Effector memory CD8-positive, alpha-beta T cell (primary cell): Measurements from ENCODE around the gene GGT6.

Source experiments
- ATAC-seq: fragments of 150-1000 bp; cut with Tn5 transposase; replicated peaks from 2 replicates; pipeline ENCODE4 v1.10.0; 2021; ENCODE audit warnings: mild to moderate bottlenecking, moderate library complexity
- DNase-seq, 3 experiments: peaks; one replicate each; pipeline ENCODE4 v3.0.0; 2021
- H3K27ac Mint-ChIP-seq, 2 donors: one replicate each; pipeline ENCODE4 v1.8.0; 2022; ENCODE audit warnings: mild to moderate bottlenecking in 2 of 2, mixed read lengths in 2 of 2, moderate library complexity in 2 of 2
- H3K27me3 Mint-ChIP-seq, 2 donors: one replicate each; pipeline ENCODE4 v1.8.0; 2022; ENCODE audit warnings: mixed read lengths in 2 of 2
- H3K36me3 Mint-ChIP-seq: one replicate; pipeline ENCODE4 v1.8.0; 2022; ENCODE audit warnings: mild to moderate bottlenecking, moderate library complexity, mixed read lengths; ENCODE audit not compliant: insufficient read depth
- H3K4me1 Mint-ChIP-seq, 2 donors: one replicate each; pipeline ENCODE4 v1.8.0; 2022; ENCODE audit warnings: low read depth in 2 of 2, mixed read lengths in 2 of 2
- H3K4me3 Mint-ChIP-seq, 2 donors: one replicate each; pipeline ENCODE4 v1.8.0; 2022; ENCODE audit warnings: mild to moderate bottlenecking in 2 of 2, mixed read lengths in 2 of 2, moderate library complexity in 2 of 2
- H3K9me3 Mint-ChIP-seq, 2 donors: one replicate each; pipeline ENCODE4 v1.8.0; 2022; ENCODE audit warnings: mixed read lengths in 2 of 2

The GGT6 gene

DNA sequence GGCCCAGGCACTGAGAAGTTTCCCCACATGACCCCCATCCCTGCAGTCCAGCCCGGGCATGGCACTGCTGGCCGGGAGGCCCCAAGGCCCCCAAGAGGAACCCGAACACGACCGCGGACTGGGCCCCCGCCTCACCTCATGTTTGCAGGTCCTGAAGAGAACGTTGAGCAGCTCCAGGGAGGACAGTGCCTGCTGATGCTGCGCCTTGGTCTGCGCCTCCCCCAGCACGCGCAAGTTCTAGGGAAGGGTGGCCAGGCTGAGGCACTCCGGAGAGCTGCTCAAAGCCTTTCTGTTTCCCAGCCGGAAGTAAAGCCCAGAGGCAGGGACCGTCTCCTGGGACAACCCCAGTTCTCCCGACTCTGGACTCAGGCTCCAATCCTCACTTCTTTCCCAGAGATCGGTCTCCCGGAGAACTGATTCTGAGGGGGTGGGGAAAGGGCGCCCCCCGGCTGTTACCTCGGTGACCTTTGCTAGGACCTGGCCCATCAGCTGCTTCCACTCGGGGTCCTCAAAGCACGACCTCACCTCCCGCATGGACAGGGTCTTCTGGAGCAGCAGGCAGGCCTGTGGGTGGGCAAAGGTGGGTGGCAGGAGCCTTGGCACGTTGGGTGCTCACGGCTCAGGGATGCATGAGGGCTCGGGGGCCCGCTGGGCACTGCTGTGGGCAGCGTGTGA, 18.9 kb downstream of the GGT6 start:
- Mint-ChIP-seq H3K36me3 (peaks cover 33% of the 10 kb centered on the region), H3K4me1 (no peaks in the 10 kb centered on the region), H3K27me3 (no peaks in the 10 kb centered on the region), H3K27ac (peak overlapping the region in 1 of 2 donors; percentile 66), H3K9me3 (no peaks in the 10 kb centered on the region), H3K4me3 (no peak overlapping the region)
- ATAC-seq (no peak), DNase-seq (no peak)

DNA sequence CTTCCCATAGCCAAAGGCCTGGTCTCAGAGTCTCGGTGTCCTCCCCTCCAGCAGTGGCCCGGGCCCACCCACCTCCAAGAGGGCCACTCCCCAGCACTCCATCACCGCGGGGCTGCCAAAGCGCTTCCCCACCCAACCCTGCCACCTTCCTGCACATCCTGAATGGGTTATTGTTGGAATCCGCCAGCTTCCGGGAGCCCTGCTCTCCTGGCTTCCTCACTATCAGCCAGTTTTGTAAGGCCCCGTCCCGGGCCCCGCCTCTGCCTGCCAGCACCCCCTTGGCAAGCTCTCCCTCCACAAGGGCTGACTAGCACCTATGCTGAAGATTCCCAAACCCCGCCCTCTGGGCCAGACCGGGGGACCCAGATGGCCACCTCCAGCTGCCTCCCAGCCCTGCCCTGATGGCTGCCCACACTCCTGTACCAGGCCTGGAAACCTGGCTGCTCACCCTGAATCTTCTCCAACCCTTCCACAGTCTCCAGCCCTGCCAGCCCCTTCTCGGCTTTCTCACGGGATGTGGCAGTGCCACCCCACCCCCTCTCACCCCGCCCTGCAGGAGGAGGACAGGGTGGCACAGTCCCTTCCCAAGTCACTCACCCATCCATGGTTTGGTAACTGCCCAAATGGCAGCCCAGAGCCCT, 19.6 kb downstream of the GGT6 start:
- no peaks in the 10 kb centered on the region for H3K9me3 Mint-ChIP-seq
- no peak for DNase-seq
- no peak for ATAC-seq
- H3K27me3 Mint-ChIP-seq = no peaks in the 10 kb centered on the region
- H3K4me1 Mint-ChIP-seq = no peaks in the 10 kb centered on the region
- H3K27ac Mint-ChIP-seq = peak overlapping the region in 1 of 2 donors; percentile 38
- H3K4me3 Mint-ChIP-seq = no peak overlapping the region
- H3K36me3 Mint-ChIP-seq = peaks cover 27% of the 10 kb centered on the region

DNA sequence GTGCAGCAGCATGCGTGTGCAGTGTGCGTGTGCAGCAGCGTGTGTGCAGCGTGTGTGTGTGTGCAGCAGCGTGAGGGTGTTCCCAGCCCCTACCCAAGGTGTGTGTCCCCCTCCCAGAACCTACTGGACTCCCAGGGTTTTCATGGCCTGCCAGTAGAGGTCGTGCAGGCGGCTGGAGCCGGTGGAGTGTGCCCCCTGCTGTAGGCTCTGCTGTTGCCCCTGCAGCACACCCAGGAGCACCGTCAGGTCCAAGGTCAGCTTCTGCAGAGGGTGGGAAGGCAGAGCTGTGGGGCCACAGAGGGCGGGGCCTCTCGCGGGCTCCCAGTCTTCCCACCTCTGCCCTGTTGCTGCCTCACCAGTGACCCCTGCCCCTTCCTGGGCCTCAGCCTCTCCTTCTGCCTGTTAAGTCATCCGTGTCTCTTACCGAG, 20.1 kb downstream of the GGT6 start:
- peaks cover 25% of the 10 kb centered on the region for H3K36me3 Mint-ChIP-seq
- H3K4me1 Mint-ChIP-seq = peaks cover 0 to 2% of the 10 kb centered on the region in 2 donors
- no peaks in the 10 kb centered on the region for H3K9me3 Mint-ChIP-seq
- H3K27ac Mint-ChIP-seq = peak overlapping the region in 1 of 2 donors; percentile 38
- no peak for DNase-seq
- no peak for ATAC-seq
- H3K4me3 Mint-ChIP-seq = no peak overlapping the region
- no peaks in the 10 kb centered on the region for H3K27me3 Mint-ChIP-seq

DNA sequence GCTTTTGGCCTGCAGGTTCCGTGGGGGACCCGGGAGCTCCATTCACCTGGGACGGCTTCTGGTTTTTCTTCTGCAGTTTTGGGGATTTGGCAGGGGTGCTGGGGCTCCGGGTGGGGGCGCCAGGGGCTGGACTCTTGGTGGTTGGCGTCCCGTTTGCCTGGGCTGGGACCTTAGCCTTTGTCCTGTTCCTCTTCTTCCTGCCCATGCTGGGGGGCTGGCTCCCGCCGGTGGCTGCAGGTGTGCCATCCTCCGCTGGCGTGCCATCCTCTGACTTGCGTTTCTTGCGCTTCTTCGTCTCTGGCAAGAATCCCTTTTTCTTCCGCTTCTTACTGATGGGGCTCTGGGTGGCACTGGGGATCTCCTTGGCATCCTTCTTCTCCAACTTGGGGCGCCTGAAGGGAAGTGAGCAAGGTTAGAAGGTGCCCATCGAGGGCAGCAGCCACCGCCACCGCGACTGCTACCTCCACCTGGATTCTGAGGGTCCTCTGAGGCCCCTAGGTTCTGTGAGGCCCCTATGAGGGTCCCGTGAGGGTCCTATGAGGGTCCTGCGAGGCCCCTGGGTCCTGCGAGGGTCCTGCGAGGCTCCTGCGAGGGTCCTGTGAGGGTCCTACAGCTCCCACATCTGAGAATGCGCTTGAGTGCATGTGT, 20.7 kb downstream of the GGT6 start:
- Mint-ChIP-seq H3K9me3 (no peaks in the 10 kb centered on the region), H3K27ac (no peak overlapping the region), H3K27me3 (no peaks in the 10 kb centered on the region), H3K4me3 (no peak overlapping the region), H3K36me3 (peaks cover 25% of the 10 kb centered on the region), H3K4me1 (peaks cover 0 to 2% of the 10 kb centered on the region in 2 donors)
- no peak for ATAC-seq
- DNase-seq = no peak

DNA sequence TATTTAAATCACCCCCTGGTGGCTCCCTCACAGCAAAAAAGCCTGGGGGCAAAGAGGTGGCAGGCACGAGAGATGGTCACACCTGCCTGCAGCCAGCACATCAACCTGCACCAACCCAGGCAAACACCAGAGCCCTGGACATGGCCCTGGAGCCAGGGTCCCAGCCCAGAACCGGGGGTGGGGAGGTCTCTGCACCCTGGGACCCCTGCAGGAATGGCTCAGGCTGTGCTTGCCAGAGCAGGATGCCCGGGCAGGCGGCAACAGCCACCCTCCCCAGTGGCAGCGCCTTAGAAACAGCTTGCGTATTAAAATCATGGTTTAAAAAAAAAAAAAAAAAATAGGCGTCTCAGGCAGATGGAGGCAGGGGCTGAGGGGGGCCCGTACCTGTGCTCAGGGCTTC, 21.4 kb downstream of the GGT6 start:
- peaks cover 0 to 5% of the 10 kb centered on the region in 2 donors for H3K4me1 Mint-ChIP-seq
- H3K27me3 Mint-ChIP-seq = no peaks in the 10 kb centered on the region
- no peak for ATAC-seq
- H3K27ac Mint-ChIP-seq = no peak overlapping the region
- no peaks in the 10 kb centered on the region for H3K9me3 Mint-ChIP-seq
- no peak overlapping the region for H3K4me3 Mint-ChIP-seq
- DNase-seq = no peak
- H3K36me3 Mint-ChIP-seq = peaks cover 24% of the 10 kb centered on the region

DNA sequence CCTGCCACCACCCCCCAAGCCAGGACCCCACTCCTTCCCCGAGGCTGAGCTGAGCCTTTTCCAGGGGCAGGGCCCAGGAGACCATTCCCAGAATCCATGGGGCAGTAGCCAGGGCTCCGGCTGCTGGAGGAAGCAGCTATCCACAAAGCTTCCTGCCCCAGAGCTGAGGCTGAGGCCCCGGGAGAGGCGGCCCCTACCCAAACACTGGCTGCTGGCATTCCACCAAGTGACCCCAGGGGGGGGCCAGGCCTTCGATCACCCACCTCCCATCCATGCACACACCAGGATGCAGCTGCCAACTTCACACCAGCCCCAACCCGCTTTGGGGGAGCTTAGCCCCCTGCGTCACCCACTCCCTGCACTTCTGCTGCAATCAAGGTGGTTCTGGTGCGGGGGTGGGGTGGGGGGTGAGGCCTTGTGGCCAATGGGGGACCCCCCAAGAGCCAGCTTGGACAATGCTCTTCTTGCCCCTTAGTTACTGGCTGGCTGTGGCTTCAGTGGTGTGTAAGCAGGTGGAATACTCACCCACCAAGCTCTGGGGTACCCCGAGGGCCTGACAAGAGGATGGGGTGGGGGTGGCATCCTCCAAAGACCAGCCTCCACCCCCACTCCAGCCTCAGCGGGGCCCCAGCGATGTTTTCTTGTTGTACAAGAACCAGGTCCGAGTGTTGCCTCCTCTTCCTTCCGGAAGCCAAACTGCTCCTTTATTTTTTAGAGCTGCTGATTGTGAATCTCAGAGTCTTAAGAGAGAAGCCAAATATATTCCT, 22.0 kb downstream of the GGT6 start:
- H3K36me3 Mint-ChIP-seq = peaks cover 23% of the 10 kb centered on the region
- no peak overlapping the region for H3K27ac Mint-ChIP-seq
- H3K27me3 Mint-ChIP-seq = peaks cover 0 to 5% of the 10 kb centered on the region in 2 donors
- no peak overlapping the region for H3K4me3 Mint-ChIP-seq
- ATAC-seq (no peak), DNase-seq (no peak)
- no peaks in the 10 kb centered on the region for H3K9me3 Mint-ChIP-seq
- peaks cover 0 to 6% of the 10 kb centered on the region in 2 donors for H3K4me1 Mint-ChIP-seq

DNA sequence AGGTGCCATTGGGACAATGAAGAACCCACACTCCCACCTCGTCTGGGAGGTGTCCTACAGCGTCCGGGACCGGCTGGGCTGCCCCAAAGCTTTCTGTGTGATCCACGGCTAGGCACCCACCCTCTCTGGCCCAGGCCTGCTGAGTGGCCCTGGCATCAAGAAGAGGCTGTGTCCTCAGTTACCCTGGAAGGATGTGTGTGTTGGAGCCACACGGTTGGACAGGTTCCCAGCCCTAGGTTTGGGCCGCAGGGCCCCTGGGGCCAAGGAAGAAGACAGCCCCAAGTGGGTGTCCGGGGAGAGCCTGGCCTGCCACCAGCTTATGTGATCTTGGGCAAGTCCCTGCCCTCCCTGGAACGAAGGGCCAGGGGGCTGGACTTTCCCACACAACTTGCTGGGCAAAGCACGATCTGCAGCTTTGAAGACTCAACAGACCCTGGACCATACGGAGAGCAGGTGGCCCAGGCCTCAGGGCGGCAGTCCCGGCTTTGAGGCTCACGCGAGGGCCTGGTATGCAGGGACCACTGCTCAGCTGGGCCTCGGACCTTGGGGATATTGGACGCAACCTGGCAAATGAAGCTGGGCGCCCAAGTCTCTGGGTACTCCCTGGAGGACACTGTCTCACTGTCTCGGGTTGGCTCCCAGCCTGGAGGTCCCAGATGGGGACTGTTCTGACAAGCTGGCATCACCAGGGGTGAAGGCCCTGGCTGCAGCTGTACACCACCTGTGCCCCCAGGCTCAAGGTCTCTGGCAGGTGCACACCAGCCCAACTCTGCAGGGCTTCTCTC, 22.7 kb downstream of the GGT6 start:
- peaks cover 25% of the 10 kb centered on the region for H3K36me3 Mint-ChIP-seq
- no peaks in the 10 kb centered on the region for H3K9me3 Mint-ChIP-seq
- peaks cover 0 to 8% of the 10 kb centered on the region in 2 donors for H3K4me1 Mint-ChIP-seq
- DNase-seq = no peak
- peaks cover 0 to 9% of the 10 kb centered on the region in 2 donors for H3K27me3 Mint-ChIP-seq
- no peak for ATAC-seq
- peak overlapping the region in 1 of 2 donors; percentile 5 for H3K27ac Mint-ChIP-seq
- no peak overlapping the region for H3K4me3 Mint-ChIP-seq

DNA sequence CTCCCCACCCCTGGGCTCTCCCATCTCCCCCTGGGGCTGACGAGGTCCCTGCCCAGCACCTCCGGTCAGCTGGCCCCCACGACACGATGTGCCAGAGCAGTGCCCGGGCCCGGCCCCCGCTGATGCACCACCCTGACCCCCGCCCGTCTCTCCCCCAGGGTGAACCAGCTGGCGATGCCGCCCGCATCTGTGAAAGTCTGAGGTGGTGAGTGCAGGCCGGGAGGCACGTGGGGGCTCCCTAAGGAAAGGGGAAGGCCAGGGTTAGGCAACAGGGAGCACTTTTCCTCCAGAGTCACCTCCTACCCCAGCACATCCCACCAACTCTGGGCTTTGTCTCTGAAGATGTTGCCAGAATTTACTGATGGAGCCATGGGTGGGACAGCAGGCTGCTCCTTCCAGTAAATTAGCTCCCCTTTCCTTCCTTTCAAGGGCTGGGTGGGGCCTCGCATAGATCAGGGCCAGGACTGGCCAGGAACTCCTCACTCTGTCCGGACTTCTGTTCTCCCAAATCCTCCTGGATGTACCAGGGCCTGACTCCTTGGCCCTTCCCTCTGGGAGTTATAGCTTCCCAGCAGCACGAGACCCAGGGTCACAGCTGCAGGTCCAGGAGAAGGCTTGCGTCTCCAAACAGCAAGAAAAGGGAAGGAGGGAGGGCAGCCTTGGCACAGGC, 23.5 kb downstream of the GGT6 start:
- DNase-seq (no peak), ATAC-seq (no peak)
- peaks cover 21% of the 10 kb centered on the region for H3K36me3 Mint-ChIP-seq
- H3K27me3 Mint-ChIP-seq = peaks cover 0 to 9% of the 10 kb centered on the region in 2 donors
- H3K9me3 Mint-ChIP-seq = no peaks in the 10 kb centered on the region
- peak overlapping the region; percentile 5 to 67 for H3K27ac Mint-ChIP-seq
- peaks cover 0 to 8% of the 10 kb centered on the region in 2 donors for H3K4me1 Mint-ChIP-seq
- no peak overlapping the region for H3K4me3 Mint-ChIP-seq

DNA sequence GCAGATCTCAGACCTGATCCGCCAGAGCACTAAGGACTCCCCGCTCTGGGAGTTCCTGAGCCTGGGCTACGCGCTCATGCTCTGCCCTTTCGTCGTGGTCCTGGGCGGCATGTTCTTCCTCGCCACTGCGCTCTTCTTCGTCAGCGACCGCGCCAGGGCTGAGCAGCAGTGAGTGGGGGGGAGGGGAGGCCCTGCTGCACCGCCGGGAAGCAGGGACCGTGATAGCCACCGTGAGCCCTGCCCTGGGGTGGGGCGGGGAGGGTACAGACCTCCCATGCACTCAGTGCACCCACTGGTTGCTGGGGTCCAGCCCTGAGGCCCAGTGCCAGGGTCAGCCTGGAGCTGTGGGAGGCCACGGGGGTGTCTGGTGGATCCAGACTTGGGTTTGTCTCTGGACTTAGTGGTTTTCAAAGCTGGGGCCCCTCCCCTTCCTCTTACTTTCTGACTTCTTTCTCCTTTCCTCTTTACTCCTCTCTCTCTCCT, 24.1 kb downstream of the GGT6 start:
- Mint-ChIP-seq H3K36me3 (peaks cover 21% of the 10 kb centered on the region), H3K9me3 (no peaks in the 10 kb centered on the region), H3K27ac (peak overlapping the region in 1 of 2 donors; percentile 67), H3K4me3 (no peak overlapping the region), H3K27me3 (peaks cover 0 to 9% of the 10 kb centered on the region in 2 donors), H3K4me1 (peaks cover 0 to 8% of the 10 kb centered on the region in 2 donors)
- no peak for ATAC-seq
- no peak for DNase-seq

DNA sequence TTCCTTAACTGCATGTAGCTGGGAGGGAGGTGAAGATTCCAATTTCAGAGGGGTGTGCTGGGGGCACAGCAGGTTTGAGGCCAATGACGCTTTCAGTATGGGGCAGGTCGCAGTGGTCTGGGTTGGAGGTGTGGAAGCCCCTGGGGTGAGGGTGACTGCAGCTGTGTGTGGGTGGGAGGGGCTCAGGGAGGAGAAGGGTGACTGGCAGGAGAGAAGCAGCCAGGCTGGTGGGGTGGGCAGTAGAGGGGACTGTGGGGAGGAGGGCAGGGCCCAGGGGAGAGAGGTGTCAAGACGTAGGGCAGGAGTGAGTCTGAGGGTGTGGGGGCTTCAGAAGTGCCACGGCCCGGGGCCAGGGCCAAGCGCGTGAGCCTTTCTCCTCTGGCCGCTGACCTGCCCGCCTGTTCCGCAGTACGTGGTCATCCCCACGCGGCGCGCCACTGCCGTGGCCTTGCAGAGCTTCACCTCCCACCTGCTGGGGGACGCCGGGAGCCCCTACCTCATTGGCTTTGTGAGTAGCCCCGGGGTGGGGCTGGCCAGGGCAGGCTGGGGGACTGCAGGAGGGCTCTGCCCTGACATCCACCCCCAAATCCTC, 24.6 kb downstream of the GGT6 start:
- H3K4me1 Mint-ChIP-seq = peaks cover 0 to 8% of the 10 kb centered on the region in 2 donors
- peaks cover 0 to 9% of the 10 kb centered on the region in 2 donors for H3K27me3 Mint-ChIP-seq
- H3K4me3 Mint-ChIP-seq = no peak overlapping the region
- H3K36me3 Mint-ChIP-seq = peaks cover 19% of the 10 kb centered on the region
- no peaks in the 10 kb centered on the region for H3K9me3 Mint-ChIP-seq
- ATAC-seq = no peak
- peak overlapping the region; percentile 41 to 51 for H3K27ac Mint-ChIP-seq
- DNase-seq = no peak

DNA sequence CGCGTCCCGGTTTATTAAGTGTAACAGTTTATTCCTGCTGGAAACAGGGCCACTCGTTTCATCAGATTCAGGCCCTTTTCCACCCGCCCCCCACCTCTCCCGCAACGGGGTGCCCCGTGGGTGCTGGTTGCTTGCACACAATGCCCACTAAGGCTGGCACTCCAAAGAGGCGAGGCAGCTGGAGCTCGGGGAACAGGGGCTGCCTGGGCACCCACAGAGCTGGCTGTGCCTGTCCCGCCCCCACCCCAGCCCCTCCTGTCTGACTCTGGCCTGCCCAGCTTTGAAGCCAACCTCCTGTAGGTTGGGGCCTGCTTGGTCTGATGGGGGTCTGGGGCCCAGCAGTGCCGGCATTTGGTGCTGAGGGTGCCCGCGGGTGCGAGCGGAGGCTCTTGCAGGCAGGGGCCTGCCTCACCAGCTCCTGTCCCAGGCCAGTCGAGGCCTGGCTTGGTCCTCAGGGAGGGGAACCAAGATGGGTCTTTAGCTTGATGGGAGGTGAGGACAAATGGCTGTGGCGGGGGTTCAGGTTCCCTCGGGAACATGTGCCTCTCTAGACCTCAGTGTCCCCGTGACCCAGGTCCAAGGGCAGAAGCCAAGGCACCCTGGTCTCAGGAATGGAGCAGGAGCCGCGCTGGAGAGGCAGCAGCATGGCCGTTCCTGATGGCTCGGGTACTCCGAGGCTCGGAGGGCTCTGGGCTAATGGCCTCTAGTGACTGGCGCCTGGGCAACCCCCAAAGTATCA, 25.3 kb downstream of the GGT6 start:
- Mint-ChIP-seq H3K4me1 (peaks cover 0 to 8% of the 10 kb centered on the region in 2 donors), H3K27ac (peak overlapping the region; percentile 41 to 51)

More for the DNA sequence above, 25.3 kb downstream of the GGT6 start:
- Mint-ChIP-seq H3K4me3 (no peak overlapping the region), H3K9me3 (no peaks in the 10 kb centered on the region), H3K27me3 (peaks cover 0 to 9% of the 10 kb centered on the region in 2 donors), H3K36me3 (peaks cover 13% of the 10 kb centered on the region)
- ATAC-seq = no peak
- no peak for DNase-seq
